ENCODE data around the gene REXO1.
"Not testable (repeated sequence)": the region's sequence is repeated elsewhere in the genome, so short reads cannot be mapped to it uniquely, and the experiment has no call there.

- TF ChIP-seq CTCF, EZH2phosphoT487 (IDR thresholded peaks at IDR 0.05; ENCODE audit: low read length): not testable (repeated sequence)
Observed at GRCh38 chr19:1876496-1877279, 28.4 kb upstream of the REXO1 start.

All from MM.1S (cell line).